ENCODE data around the gene REM2. TPM values are rescaled to one million over a fixed set of nuclear protein-coding genes. Genes with fewer than 3 reads are reported as not detected.

Gene REM2
- total RNA-seq, 2 experiments from 2014 or later, result 9.2 to 9.4 TPM

GRCh38 chr14:22922294-22922693 lies 39.3 kb downstream of the REM2 start:
- Mint-ChIP-seq H3K9me3 (no peaks in the 10 kb centered on the region), H3K4me3 (peak overlapping the region; percentile 31), H3K27ac (no peak overlapping the region), H3K36me3 (ENCODE audit: low read depth) (peaks cover 77% of the 10 kb centered on the region), H3K4me1 (ENCODE audit: low read depth) (peaks cover 26% of the 10 kb centered on the region), H3K27me3 (peaks cover 4% of the 10 kb centered on the region)
- no peak for TF ChIP-seq CTCF (IDR thresholded peaks at IDR 0.05)
- ChIA-PET CTCF (no interaction called here), POLR2A (no interaction called here)
- Histone ChIP-seq H3K4me1 (ENCODE audit: insufficient read depth, low read length) (peaks cover 23% of the 10 kb centered on the region), H3K4me3 (ENCODE audit: low read length) (no peak overlapping the region), H3K36me3 (ENCODE audit: insufficient read depth, low read length) (peaks cover 56% of the 10 kb centered on the region), H3K27ac (ENCODE audit: low read depth in 1 of 2, low read length in 2 of 2) (no peak overlapping the region), H3K9me3 (ENCODE audit: control insufficient read depth in 1 of 2, insufficient read depth in 1 of 2, low read length in 2 of 2) (no peaks in the 10 kb centered on the region), H3K27me3 (ENCODE audit: control insufficient read depth in 1 of 2, insufficient read depth in 2 of 2, low read length in 2 of 2) (no peaks in the 10 kb centered on the region)
- no peak for ATAC-seq (ENCODE audit: poor library complexity)
- DNase-seq, result no peak
- intact Hi-C loops (cut with DNase I, micrococcal nuclease), result loop anchor here in 1 of 2 experiments (10.0 kb wide), 2 partner anchors 373 to 403 kb away; partner anchors contain the start of gene PABPN1

- DNase-seq (no peak), ATAC-seq (ENCODE audit: poor library complexity) (no peak)
- H3K27me3 Mint-ChIP-seq, result peaks cover 4% of the 10 kb centered on the region
- H3K4me1 Mint-ChIP-seq (ENCODE audit: low read depth), result peaks cover 21% of the 10 kb centered on the region
- intact Hi-C loops (cut with DNase I, micrococcal nuclease), result loop anchor here in 1 of 2 experiments (10.0 kb wide), 2 partner anchors 371 to 401 kb away; partner anchors contain the start of gene PABPN1
- Histone ChIP-seq H3K4me1 (ENCODE audit: insufficient read depth, low read length) (peaks cover 24% of the 10 kb centered on the region), H3K27me3 (ENCODE audit: control insufficient read depth in 1 of 2, insufficient read depth in 2 of 2, low read length in 2 of 2) (no peaks in the 10 kb centered on the region), H3K9me3 (ENCODE audit: control insufficient read depth in 1 of 2, insufficient read depth in 1 of 2, low read length in 2 of 2) (no peaks in the 10 kb centered on the region), H3K36me3 (ENCODE audit: insufficient read depth, low read length) (peaks cover 56% of the 10 kb centered on the region), H3K4me3 (ENCODE audit: low read length) (no peak overlapping the region), H3K27ac (ENCODE audit: low read depth in 1 of 2, low read length in 2 of 2) (no peak overlapping the region)
- ChIA-PET POLR2A (no interaction called here), CTCF (no interaction called here)
- H3K4me3 Mint-ChIP-seq, result no peak overlapping the region
- no peaks in the 10 kb centered on the region for H3K9me3 Mint-ChIP-seq
- peaks cover 66% of the 10 kb centered on the region for H3K36me3 Mint-ChIP-seq (ENCODE audit: low read depth)
- no peak for TF ChIP-seq CTCF (IDR thresholded peaks at IDR 0.05)
- H3K27ac Mint-ChIP-seq, result no peak overlapping the region
Measured at GRCh38 chr14:22923746-22924145, 40.7 kb downstream of the REM2 start.

- Mint-ChIP-seq H3K4me3 (no peak overlapping the region), H3K36me3 (ENCODE audit: low read depth) (peaks cover 50% of the 10 kb centered on the region), H3K27me3 (no peaks in the 10 kb centered on the region), H3K9me3 (no peaks in the 10 kb centered on the region), H3K27ac (no peak overlapping the region), H3K4me1 (ENCODE audit: low read depth) (peaks cover 7% of the 10 kb centered on the region)
- DNase-seq (no peak), ATAC-seq (ENCODE audit: poor library complexity) (no peak)
- intact Hi-C loops (cut with DNase I, micrococcal nuclease), result loop anchor here in 1 of 2 experiments (10.0 kb wide), 2 partner anchors 369 to 399 kb away; partner anchors contain the start of gene PABPN1
- no peak overlapping the region for H3K4me3 ChIP-seq (ENCODE audit: low read length)
- H3K27me3 ChIP-seq (ENCODE audit: control insufficient read depth in 1 of 2, insufficient read depth in 2 of 2, low read length in 2 of 2), result no peaks in the 10 kb centered on the region
- H3K4me1 ChIP-seq (ENCODE audit: insufficient read depth, low read length), result peaks cover 26% of the 10 kb centered on the region
- no peaks in the 10 kb centered on the region for H3K9me3 ChIP-seq (ENCODE audit: control insufficient read depth in 1 of 2, insufficient read depth in 1 of 2, low read length in 2 of 2)
- ChIA-PET CTCF (no interaction called here), POLR2A (no interaction called here)
- no peak for TF ChIP-seq CTCF (IDR thresholded peaks at IDR 0.05)
- peaks cover 56% of the 10 kb centered on the region for H3K36me3 ChIP-seq (ENCODE audit: insufficient read depth, low read length)
- no peak overlapping the region for H3K27ac ChIP-seq (ENCODE audit: low read depth in 1 of 2, low read length in 2 of 2)
Measured at GRCh38 chr14:22925513-22925912, 42.5 kb downstream of the REM2 start.
